Smooth muscle cell of the brain vasculature (primary cell): ENCODE data around the gene DGCR6.
"Not testable (repeated sequence)": the region's sequence is repeated elsewhere in the genome, so short reads cannot be mapped to it uniquely, and the experiment has no call there.

ENCODE experiments used
- DNase-seq: peaks from one replicate; pipeline ENCODE4 v3.0.0-alpha.2; 2012; ENCODE audit warnings: low read depth, low spot score

The DGCR6 gene

GRCh38 chr22:18960166-18960820, 54.2 kb downstream of the DGCR6 start:
- DNase-seq: not testable (repeated sequence)

- not testable (repeated sequence) for DNase-seq
These were observed 55.1 kb downstream of the DGCR6 start for GRCh38 chr22:18961201-18961600.
